GM18499 (cell line): ENCODE measurements around the gene TMEM40.
"Not testable (repeated sequence)": the region's sequence is repeated elsewhere in the genome, so short reads cannot be mapped to it uniquely, and the experiment has no call there.

Experiments
- ATAC-seq: cut with Tn5 transposase; IDR thresholded peaks from one replicate; pipeline ENCODE4 v1.9.1; 2021; ENCODE audit warnings: moderate number of reproducible peaks; ENCODE audit not compliant: insufficient read depth, unreplicated experiment

TMEM40 gene

DNA sequence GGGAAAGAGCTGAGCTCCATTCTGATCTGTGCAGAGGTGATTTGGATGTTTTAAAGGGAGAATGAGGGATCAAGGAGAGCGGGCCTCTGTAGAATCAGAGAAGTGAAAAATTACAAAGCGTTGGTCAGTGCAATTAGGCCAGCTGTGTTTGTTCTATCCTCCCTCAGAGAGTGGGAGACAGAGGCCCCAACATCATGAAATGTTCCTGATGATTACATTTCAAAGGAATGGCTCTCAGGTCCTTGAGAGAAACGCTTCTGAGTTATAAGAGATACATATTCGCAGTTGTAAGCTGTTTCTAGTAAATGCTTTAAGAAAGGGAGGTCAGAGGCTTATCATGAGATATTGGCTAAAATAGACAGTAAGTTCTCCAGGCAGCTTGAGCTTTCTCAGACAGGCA is 21.7 kb upstream of the TMEM40 start:
- ATAC-seq, result no peak

DNA sequence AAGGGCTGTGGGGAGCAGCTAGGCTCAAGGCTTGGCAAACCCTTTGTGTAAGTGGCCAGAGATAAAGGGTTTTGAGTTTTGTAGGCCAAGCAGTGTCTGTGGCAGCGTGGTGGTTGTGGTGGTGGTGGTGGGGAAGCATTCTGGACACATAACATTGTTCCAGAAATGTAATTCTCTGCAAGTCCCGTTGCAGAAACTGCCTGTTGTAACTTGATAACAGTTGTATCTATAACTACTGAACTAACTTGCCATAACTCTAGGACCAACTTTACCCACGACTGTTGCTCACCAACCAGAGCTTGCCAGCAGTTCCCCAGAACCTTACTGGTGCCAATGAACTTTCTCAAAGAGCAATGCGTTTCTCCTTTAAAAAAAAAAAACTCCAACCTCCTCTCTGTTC is 18.1 kb upstream of the TMEM40 start:
- no peak for ATAC-seq

GRCh38 chr3:12775970-12776369 is 16.9 kb upstream of the TMEM40 start:
- not testable (repeated sequence) for ATAC-seq

DNA sequence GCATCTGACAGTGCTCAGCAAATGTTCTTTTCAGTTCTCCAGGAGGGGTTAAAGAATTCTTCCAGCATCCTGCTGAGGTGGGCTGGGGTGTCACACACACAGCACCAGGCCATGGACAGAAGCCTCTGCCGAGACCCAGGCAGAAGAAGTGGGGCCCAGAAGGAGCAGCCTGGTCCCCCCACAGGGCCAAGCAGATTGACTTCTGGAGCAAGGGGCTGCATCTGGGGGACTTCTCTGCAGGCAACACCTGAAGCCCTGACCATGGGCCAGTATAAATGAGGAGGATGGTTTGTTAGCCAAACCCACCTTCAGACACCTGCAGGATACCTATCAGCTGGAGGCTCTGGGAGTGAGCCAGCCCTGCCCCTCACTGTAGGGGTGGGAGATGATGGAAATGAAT is 16.2 kb upstream of the TMEM40 start:
- no peak for ATAC-seq

DNA sequence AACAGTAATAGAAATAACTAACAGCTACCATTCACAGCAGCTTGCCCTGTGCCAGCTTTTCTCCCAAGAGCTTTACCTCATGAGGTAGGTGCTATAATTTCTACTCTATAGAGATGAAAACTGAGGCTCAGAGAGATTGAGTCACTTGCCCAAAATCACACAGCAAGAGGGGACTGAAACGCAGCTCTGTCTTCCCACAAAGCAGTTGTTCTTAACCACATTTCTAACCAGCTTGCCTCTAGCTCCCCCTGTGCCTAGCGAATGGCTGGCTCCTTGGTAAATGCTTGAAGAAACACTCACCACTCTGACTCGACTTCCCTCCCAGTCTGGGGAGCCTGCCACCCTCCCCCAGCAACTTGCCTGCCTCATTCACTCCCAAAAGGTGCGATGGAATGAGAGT is 15.6 kb upstream of the TMEM40 start:
- no peak for ATAC-seq

DNA sequence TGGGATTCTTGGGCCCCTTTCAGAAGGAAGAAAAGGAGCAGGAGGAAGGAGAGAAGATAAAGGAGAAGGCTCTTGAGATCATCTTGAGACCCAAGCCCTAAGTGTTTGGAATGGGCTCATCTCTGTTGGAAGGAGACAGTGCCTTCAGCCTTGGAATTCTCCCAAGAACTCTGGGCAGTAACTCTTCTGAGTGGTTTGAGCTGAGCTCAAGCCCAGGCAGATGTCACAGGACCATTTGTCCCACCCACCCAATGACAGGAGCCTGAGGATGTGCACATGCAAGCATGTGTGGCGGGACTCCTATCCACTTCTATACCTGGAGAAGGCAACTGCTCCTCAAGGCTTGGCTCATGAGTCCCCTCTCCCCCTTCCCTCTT is 14.6 kb upstream of the TMEM40 start:
- ATAC-seq, result no peak

DNA sequence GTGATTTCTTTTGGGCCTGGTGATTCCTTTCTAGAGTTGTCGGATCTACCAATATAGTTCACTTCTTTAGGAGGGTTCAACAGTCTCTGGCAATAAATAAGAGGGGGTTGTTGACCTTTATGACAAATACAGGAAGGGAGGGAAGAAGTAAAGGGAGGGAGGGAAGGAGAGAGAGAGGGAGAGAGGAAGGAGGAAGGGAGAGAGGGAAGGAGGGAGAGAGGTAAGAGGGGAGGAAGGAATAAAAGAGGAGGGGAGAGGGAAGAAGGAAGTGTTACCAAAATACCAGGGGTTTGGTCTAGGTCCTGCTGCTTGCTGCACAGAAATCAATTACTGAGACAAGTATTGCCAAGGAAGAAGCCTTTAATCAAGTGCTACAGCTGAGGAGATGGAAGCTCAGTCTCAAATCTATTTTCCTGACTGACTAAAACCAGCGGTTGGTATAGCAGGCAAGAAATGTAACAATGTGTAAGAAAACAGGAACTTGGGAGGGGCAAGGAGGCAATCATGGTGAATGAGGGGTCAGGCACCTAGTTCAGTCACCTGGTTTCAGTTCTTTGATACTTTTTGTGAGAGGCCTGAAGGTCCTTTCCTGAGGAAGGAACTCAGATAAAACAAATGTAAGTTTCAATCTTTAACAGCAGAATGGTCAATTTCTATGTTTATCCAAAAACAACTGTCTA is 14.1 kb upstream of the TMEM40 start:
- no peak for ATAC-seq

- ATAC-seq, result no peak
Measured at GRCh38 chr3:12772462-12772861, 13.4 kb upstream of the TMEM40 start.

DNA sequence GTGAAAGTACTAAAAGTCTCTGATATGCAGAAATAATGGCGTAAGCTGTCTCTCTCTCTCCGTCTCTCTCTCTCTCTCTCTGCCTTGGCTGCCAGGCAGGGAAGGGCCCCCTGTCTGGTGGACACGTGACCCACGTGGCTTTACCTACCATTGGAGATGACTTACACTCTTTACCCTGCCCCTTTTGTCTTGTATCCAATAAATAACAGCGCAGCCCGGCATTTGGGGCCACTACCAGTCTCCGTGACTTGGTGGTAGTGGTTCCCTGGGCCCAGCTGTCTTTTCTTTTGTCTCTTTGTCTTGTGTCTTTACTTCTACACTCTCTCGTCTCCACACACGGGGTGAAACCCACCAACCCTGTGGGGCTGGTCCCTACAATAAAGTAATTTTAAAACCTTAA is 12.2 kb upstream of the TMEM40 start:
- no peak for ATAC-seq

- no peak for ATAC-seq
Measured at GRCh38 chr3:12769761-12770160, 10.7 kb upstream of the TMEM40 start.

DNA sequence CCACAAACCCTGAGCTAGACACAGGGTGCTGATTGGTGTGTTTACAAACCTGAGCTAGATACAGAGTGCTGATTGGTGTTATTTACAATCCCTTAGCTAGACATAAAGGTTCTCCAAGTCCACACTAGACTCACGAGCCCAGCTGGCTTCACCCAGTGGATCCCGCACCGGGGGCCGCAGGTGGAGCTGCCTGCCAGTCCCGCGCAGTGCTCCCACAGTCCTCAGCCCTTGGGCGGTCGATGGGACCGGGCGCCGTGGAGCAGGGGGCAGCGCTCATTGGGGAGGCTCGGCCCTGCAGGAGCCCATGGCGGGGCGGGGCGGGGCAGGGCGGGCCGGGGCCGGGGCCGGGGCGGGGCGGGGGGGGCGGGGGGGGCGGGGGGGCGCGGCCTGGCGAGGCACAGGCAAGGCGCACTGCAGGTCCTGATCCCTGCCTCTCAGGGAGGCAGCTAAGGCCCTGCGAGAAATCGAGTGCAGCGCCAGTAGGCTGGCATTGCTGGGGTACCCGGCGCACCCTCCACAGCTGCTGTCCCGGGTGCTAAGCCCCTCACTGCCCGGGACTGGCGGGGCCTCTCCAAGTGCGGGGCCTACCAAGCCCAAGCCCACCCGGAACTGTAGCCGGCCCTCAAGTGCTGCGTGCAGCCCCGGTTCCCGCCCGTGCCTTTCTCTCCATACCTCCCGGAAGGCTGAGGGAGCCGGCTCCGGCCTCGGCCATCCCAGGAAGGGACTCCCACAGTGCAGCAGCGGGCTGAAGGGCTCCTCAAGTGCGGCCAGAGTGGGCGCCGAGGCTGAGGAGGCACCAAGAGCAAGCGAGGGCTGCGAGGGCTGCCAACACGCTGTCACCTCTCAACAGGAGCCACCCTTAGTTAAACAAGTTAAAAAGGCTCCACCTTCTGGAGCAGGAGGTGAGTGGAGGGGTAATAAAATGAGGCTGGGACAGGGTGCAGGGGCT is 9.8 kb upstream of the TMEM40 start:
- ATAC-seq, result no peak

GRCh38 chr3:12766541-12766940 is 7.5 kb upstream of the TMEM40 start:
- ATAC-seq, result no peak

DNA sequence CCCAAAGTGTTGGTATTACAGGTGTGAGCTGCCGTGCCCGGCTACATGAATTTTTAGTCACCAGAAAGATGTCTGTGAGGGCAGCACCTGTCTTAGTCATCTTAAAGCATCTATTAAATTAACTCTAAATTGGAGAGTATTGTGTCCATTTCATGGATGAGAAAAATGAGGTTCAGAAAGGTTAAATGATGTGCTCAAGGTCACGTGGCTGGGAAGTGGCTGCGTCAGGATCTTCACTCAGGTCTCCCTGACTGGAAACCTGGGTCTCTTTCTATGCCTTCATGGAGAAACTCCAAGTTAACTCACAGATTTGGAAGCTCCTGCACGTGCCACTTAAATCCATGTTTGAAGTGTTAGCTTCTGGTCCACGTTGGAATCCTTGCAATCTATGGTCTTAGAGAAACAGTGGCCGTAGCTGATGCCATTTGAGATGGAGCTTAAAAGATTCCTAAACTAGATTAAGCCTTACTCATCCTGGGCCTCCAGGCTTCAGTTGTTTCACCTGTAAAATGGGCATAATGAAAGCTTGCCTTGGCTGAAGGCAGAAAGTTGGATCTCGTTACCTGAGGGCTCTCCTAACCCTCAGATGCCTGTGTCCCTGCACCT is 5.2 kb upstream of the TMEM40 start:
- no peak for ATAC-seq

- no peak for ATAC-seq
Measured at GRCh38 chr3:12759693-12760565, 870 bp upstream of the TMEM40 start.

GRCh38 chr3:12758025-12758781 is 856 bp downstream of the TMEM40 start:
- ATAC-seq, result no peak

DNA sequence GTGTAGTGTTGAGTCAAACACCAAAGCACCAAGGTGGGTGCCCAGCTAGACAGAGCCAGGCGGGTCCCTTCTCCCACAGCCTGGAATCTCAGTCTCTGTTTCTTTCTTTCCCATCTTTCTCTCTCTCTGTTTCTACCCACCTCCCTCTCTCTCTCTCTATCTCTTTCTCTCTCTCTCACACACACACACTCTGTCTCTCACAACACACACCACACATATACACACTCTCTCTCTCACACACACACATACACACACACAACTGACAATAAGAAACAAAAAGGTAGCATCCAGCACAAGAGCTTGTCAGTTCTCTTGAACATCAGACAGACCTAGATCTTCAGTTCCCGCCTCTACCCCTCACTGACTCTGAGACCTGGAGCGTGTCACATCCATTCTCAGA is 2.4 kb downstream of the TMEM40 start:
- no peak for ATAC-seq

DNA sequence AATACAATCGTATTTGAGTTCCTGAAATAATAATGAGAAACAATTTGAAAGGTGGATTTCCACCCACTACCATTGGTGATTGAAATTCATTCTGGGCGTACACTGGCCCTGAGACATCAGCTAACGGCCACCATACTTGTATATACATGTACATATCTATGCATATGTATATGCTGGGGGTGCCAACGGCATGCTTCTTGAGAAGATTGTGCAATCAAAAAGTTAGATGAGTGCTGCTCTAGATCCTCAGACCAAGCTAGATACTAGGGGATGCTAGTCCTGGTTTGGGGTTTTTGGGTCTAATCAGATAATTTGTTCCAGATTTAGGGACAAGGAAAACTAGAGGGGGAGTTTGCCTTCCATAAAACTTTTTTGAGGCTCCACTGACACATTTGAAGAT is 2.9 kb downstream of the TMEM40 start:
- no peak for ATAC-seq

GRCh38 chr3:12755754-12756153 is 3.3 kb downstream of the TMEM40 start:
- ATAC-seq, result no peak

GRCh38 chr3:12754313-12754712 is 4.7 kb downstream of the TMEM40 start:
- no peak for ATAC-seq
